UCSD-AML1 (cell line): ENCODE results near the gene BTG4.

ENCODE experiments used
- DNase-seq: peaks from one replicate; lab custom pipeline; 2025; ENCODE audit not compliant: unreplicated experiment; lab: John Stamatoyannopoulos, UW

BTG4 gene

DNA sequence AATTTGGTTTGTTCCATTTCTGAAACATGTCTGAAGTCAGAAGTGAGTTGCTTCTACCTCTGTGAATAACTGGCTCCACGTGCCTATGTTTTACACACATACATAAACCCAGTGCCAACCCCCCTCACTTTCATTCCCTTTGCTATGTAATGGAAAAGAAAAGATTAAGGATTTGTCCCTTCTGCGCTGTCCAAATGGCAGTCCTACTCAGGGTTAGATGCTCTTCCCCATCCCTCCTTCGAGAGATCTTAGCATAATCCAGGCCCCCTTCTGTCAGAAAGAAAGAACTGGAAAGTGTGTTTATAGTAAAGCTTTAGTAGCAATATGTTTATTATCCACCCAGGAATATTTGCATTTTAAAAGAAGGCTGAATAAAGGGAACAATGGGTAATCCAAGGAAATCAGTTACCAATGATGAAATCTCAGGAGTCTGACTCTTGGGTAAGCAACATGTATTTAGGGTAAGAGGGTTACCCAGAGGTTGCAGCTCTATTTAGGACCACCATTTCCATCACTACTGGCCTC lies 25.2 kb upstream of the BTG4 start:
- no peak for DNase-seq

DNA sequence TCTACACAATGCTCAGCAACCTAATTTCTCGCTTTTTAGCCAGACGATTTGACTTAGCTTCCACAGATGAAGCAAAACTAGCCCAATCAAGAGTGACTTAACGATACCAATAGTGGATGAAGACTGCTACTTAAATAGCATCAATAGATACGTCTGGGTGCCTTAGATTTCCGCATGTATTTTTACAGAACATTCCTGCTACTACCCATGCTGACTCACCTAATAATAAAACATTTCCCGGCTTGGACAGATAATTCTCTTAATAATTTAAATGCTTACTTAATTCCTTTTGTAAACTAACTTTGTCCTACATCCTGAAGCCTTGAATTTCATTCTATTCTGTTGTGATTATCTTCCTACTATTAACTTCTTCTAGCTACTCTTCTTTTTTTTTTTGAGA lies 23.1 kb upstream of the BTG4 start:
- DNase-seq, result no peak

DNA sequence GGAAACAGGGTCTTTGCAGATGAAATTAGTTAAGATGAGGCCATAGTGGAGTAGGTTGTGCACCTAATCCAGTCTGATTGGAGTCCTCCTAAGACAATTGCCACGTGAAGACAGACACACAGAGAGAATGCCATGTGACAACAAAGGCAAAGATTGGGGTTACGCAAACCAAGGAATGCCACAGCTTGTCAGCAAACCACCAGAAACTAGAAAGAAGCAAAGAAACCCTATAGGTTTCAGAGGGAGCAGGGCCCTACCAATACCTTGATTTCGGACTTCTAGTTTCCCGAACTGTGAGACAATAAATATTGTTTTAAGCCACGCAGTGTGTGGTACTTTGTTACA lies 20.2 kb upstream of the BTG4 start:
- DNase-seq, result no peak

DNA sequence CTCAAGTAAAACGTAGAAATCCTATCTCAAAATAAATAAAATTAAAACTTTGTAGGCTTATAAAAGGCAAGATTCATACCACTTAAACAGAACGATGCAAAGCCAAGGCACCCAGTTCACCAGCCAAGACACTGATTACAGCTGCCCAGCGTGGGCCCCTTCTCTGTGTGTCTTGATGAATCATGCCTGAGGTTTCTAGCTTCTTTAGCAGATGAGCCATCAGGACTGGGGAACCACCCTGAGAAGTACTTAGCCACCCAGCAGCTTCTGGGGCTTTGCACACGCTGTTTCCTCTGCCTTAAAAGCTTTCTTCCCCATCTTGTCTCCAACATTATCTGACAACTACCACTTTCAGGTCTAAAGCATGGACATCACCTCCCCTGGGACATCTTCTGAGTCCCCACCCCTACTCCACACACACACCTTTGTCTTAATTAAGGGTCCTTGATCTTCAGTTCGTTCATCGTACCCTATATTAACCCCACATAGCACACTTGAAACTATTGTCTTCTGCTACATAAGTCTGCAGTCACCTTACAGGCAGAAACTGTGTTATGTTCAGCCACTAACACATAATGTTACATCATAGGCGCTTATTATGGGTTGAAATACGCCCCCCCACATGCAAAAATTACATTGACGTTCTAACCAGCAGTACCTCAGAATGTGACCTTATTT lies 19.6 kb upstream of the BTG4 start:
- DNase-seq, result no peak

DNA sequence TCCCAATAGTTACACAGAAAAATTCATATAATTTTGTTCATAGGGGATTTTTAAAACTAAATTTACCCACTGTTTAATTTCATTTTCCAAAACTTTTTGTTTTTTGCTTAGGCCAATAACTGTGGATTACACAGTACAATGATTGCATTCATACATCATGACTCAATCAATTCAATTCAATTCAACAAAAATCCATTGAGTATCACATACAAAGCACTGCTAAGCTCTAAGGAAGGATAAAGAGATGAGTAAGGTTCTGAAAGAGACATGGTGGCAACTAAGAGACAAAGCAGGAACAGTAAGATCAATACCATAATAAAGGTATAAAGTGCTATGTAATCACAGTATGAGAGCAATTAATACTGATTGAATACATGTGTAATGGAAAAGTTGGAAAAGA lies 18.9 kb upstream of the BTG4 start:
- DNase-seq, result no peak

DNA sequence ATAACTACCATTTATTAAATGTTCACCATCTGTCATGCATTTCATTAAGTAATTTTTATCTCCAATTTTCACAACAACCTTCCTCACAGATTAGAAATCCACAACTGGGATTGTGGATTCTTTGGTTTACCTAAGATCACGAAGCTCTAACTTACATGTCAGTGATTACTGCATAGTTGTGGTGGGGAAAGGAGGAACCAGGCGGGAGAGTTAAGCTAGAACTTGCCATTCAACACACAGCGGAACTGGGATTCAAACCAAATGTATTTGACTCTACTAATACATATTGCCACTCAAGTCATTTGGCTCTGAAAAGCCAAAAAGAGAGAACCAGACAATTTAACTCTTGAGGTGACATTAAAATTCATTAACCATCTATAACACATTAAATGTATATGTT lies 17.9 kb upstream of the BTG4 start:
- DNase-seq, result no peak

DNA sequence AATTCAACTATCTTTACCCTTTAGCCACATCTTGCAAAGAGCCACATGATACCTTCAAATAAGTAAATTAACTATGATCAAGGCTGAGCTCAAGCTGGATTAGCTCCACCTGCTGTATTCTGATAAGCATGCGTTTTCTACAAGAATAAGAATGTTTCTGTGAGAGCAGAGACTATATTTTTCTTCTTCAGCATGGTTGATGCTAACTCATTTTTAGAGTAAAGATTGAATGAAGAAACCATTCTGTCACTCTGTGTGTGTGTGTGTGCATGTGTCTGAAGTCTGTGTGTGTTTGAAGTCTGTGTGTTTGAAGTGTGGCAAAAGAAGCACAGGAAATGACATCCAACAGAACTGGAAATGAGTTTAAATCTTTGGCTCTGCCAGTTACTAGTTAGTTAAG lies 16.4 kb upstream of the BTG4 start:
- no peak for DNase-seq

DNA sequence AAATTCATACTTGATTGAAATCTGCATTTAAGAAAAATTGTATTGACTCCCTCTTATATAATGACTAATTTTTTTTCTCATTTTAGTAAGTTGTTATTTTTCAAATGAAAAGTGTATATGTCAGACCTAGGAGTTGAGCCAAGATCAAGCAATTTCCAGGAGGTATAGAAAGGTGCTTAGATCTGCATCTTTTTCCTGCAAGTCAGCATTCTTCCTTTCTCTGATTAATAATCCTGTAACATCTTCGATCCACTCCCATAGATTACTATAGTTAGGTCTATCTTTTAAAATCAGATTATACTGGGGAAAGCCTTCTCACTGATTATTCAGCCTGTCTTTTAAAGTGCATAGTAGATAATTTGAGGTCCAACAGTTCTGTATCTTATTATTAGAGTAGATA lies 15.1 kb upstream of the BTG4 start:
- DNase-seq, result no peak

DNA sequence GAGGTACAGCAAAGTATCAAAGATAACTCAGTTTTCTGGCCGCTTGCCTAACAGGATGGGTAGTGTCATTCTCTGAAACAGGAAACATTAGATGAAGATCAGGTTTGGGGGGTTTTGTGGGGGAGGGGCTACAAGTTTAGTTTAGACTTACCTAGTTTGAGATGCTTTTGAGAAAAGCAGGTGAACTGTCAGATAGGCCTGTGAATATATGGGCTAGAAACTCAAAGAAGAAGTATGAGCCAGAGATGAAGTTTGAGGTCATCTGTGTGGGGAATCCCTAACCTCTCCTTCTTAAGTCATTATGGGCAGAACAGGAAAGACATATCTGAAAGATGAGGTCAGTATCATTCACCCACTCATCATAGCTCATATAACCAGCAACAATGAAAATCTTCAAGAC lies 14.3 kb upstream of the BTG4 start:
- no peak for DNase-seq

DNA sequence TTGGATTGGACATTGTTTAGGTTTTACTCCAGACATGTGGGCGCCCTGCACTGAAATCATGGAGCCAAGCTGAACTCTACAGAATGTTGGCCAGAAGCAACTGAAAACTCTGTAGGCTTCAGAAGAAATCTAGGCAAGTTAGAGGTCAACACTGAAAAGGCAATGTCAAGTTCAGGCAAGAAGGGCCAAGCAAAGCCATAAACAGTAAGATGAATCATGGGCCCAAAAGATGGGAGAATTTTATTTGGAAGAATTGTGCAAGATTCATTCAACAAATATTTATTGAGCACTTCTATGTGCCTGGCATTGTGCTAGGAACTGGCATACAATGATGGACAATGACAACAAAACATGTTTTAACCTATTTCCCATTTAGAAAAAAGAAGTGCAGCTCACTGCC lies 13.3 kb upstream of the BTG4 start:
- no peak for DNase-seq

DNA sequence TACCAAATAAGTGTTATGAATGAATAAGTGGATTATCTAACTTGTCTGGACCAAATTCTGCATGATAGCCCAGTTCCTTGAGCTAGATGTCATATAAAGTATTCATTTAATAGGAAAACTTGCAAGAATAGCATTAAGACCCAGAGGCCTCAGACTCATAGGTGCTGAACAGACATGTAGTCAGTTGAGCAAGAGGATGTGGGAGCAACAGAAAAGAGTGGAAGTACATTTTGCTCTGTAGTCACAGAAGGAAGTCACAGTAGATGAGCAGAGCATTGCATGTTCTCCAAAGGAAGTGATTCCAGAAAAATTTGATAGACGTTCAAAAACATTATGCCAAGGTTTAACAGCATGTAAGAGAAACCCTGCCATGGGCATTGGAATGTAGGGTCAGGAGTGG lies 11.9 kb upstream of the BTG4 start:
- no peak for DNase-seq

DNA sequence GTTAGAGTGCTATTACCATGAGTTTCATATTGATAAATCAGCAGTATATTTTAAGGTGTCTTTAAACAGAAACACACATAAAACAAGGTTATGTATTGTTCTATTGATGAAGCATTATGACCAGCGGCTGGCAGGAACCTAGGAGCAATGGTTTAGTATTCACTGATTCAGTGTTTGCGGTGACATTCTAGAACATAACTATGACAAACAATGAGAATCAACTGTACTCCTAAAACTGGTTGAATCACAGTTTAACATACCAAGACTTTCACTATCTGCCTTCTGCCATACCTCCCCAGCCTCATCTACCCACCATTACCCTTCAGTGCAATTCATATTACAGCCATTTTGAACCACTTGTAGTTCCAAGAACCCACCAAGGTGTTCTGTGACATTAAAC lies 11.2 kb upstream of the BTG4 start:
- DNase-seq, result no peak

DNA sequence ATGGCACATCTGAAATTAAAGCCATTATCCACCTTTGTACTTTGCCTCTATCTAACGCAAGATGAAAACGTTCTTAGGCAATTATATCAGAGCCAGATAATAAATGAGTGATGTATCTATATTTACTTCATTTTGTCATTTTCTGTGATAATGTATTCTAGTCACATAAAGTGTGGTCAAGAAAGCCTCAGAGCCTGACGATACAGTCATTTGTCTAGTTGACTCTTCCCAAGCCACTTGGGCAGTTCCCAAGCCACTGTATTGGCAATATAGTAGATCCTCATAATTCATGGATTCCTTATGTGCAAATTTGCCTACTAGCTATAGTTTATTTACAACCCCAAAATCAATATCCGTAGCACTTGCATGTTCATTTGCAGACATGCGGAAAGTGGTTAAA lies 10.2 kb upstream of the BTG4 start:
- DNase-seq, result no peak

DNA sequence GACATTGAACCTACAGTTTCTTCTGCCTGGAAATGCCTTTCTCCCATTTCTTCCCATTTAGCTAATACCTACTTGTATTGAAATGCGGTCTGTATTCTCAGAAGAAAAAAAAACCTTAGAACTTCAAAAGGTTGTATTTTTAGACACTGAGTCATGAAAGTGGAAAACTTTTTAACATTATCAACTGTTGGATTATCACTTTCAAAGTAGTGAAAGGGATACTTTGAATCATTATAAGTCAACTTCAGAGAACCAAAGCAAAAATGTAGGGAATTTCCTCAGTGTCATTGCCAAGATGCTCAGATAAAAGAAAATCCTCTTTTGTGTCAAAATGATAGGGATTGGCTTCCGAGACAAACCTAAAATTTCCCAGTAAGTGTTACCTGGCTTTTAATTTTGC lies 8.9 kb upstream of the BTG4 start:
- no peak for DNase-seq

DNA sequence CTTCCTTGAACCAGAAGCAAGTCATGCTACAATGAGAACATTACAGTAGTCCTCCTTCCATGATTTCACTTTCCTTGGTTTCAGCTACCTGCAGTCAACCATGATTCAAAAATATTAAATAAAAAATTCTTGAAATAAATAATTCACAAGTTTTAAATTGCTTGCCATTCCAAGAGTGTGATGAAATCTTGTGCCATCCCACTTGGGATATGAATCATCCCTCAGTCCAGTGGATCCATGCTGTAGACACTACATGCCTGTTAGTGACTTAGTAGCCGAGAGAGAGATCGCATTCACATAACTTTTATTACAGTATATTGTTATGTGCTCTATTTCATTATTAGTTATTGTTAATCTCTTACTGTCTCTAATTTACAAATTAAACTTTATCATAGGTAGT lies 8.4 kb upstream of the BTG4 start:
- no peak for DNase-seq

DNA sequence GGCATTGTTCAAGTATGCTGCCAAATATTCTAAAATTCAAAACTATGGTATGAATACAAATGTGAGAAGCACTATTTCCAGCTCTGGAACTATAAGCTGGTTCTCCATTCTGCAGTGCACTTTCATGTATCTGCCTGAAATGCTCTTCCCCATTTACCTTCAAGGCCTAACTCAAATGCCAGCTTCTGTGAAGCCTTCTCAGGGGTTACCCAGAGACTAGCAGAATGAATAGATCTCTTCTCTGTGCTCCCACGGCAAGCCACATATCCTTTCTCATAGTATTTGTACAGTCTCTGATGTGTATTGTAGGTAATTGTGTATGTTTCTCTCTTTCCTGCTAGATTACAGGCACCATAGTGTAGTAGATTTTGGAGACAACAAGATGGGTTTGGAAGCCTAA lies 6.5 kb upstream of the BTG4 start:
- DNase-seq, result no peak

DNA sequence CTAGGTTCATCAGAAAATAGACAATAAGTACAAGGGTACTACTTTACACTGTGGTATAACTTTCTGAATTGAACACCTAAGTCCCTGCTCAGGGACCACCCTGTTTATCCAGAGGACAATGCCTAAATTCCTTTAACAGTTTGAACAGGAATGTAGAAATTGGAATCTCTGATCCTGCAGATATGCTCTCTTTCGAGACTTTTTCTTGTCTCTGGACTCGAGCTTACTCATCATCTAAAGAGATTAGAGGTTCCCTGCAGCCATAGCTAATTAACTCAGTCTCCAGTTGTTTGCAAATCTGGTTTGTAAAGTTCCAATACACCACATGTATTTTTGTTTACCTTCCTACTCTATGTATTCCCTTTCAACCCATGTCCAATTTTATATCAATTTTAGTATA lies 3.4 kb upstream of the BTG4 start:
- DNase-seq, result no peak

DNA sequence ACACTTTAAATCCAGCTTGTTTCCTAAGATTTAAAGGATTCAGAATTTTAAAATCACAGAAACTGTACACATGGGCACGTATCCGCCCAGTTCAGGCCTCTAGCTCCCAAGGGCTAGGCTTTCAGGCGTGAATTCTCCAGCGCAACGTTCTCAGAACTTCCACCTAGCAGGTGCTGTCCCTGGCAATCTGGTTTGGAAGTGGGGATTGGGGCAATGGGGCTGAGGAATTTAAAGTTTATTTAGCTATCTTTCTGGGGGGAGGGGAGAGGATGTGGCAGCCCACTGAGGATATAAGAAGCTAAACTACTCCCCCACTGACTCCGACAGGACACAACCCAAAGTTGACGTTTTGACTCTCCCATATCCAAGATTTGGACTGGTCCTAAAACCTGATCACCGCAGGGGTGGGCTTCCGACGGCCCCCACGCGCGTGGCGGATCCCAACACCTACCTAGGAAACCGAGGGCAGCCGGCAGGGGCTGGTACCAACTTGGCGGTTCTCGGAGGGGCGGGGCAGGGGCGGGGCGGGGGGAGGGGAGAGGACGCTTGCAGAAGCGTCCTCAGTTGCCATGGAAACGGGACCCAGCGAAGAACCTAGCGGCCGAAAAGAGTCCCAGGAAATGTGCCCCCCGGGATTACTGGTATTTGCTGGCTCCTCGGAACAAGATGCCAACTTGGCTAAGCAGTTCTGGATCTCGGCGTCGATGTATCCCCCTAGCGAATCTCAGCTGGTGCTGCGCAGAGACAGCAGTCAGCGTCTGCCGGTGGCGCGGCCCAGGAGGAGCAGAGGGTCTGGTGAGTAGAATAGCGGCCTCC lies 2.2 kb upstream of the BTG4 start, which contains the start of gene HOATZ:
Gene HOATZ, plus strand, starts transcription at position 563 of the 816 bp plus-strand sequence. Its CDS starts 7 bp downstream, at position 570.
- DNase-seq, result no peak

DNA sequence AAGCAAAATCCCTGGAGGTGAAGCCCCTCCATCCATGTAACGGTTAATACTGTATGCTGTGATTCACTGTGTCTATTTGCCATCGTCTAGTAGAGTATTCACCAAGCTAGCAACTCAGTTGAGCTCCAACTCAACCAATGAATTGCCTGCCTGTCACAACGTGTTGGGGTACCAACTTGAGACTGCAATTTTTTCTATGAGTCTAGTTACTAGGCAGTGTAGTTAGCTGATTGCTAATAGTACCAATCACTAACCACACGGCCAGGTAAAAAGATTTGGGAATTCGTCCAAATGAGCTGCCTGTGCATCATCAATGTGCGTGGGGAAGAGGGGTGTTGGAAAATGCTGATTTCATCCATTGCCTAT lies 1.0 kb upstream of the BTG4 start:
- no peak for DNase-seq

DNA sequence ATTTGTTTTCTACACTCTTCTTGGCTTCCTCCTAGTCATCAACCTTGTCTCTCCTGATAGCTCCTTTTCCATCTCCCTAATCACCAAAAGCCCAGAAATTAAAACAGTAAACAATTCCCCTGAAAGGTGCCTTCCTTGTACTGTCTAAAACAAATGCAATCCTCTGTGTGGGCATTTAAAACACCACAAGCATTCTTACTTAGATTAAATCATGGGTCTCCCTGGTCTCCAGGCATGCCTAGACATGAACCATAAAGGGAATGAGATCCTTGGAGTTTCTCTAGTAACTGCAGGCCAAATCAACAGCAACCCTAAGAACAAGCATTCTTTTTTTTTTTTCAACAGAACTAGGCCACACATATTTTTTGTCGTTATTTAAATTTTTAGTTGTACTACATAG lies 1.9 kb downstream of the BTG4 start:
- no peak for DNase-seq

DNA sequence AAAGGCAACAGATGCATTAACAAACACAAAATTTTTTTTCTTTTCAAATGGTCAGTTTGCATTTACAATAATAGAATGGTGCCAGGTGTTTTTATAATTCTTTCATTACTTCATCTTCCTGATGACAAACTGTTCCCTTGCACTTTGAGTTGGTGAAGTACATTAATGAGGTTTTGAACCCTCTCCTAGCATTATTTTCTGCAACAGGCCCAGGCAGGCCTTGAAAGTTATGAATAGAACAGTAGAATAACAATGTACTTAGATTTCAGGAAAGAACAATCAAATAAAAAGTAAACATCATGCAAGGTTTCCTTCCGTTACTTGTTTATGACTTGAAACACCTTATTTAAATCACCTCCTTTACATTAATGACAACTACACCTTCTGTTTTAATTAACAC lies 9.6 kb downstream of the BTG4 start:
- DNase-seq, result no peak

DNA sequence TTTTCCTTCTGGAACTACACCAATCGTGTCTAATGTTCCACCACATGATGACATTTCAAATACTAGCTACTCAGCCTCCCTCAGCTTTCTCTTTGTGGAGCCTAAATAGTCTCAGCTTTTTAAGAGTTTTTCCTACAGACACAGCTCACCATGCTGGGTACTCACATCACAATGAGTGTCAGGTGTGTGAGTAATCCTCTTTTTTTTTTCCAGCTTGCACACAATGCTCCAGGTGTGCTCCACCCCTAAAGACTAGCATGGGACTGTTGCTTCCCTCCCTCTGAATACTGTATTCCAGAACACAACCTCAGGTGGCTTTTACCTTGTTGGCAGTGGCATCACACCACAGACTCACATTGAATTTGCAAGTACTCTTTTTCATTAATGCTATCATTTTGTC lies 11.7 kb downstream of the BTG4 start:
- DNase-seq, result no peak

DNA sequence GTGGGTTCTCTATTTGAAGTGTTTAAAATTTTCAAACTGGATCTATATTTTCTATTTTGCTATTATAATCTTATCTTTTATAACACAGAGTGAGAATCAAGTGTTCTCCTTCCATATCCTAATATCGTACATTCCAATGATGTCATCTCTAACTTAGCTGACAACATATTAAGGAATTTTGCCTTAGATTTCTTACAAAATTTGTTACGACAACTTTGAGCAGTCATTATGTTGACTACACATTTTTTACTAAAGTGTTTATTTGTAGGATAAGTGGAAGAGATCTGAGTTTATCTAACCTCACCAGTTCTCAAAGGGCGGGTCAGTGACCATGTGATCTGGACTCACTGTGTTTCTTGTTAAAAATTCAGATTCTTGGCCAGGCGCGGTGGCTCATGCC lies 12.7 kb downstream of the BTG4 start:
- DNase-seq, result no peak
